Coronary artery (tissue), 2 donors: ENCODE measurements around the gene SLC12A7.
"Not testable (repeated sequence)": the region's sequence is repeated elsewhere in the genome, so short reads cannot be mapped to it uniquely, and the experiment has no call there.

Experiments used
- DNase-seq: peaks from one replicate; pipeline ENCODE4 v3.0.0-alpha.2; 2017; ENCODE audit warnings: low spot score
- H3K27ac ChIP-seq, 2 donors: fragments of 200-600 bp; sonication (generic); one replicate each; pipeline ENCODE4 v1.5.1; 2016 to 2019
- H3K4me3 ChIP-seq: fragments of 200-600 bp; sonication (generic); 2 replicates; pipeline ENCODE4 v1.5.1; 2016; ENCODE audit warnings: mild to moderate bottlenecking, moderate library complexity
- CTCF ChIP-seq: fragments of 200-600 bp; sonication (generic); IDR thresholded peaks from one replicate; pipeline ENCODE4 v1.5.1; 2019; ENCODE audit warnings: antibody characterized with exemption

SLC12A7 gene

DNA sequence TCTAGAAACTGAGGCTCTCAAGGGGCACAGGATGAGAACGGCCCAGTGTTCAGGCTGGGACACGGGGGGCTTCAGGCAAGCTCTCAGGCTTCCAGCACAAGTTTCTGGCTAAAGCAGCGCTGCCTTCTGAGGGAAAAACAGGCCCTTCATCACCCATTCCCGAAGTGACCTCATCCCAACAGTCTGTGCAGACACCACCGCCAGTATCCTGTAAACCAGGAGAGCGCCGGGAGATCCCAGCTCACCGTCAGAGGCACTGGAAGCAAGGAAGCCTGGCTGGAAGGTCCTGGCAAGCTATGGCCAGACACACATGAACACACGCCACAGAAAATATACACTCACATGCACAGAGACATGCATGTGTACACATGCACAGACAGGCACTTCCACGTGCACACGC, 8.8 kb downstream of the SLC12A7 start:
- H3K4me3 ChIP-seq, result peak overlapping the region; percentile 29
- no peak for TF ChIP-seq CTCF
- no peak for DNase-seq
- H3K27ac ChIP-seq, result no peak overlapping the region

DNA sequence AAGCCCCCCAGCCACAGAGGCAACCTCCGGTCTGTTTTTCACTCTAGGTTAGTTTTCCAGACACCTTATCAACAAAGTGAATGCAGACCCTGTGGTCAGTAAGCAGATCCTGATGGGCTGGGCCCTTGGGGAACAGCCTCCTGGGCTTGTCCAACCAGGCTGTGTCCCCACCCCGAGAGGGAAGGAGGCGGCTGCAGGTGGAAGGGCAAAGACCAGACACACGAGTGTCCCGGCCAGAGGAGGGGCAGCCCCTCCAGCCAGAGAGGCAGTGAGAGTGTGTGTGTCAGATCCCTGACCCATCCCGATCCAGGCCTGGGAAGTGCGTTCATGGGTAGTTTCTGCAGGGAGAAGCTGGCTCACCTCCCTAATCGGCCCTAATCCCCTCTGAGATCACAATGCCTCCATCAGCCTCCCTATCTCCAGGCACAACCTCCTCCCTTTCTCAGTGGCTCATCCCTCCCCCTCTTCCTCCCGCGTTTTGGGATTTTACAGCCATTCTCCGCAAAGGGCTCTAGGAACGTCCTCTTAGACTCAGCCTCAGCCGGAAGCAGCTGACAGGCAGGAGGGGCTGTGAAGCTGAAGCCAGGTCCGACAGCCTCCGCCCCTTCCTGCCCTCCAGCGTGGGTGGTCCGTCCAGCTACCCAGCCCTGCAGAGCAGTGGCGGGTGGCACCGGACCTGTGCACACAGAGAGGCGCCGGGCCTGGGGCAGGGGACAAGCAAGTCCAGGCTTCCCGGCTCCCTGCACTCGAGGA, 9.7 kb downstream of the SLC12A7 start:
- DNase-seq, result no peak
- Histone ChIP-seq H3K4me3 (peak overlapping the region; percentile 14), H3K27ac (peak overlapping the region in 1 of 2 donors; percentile 4)

GRCh38 chr5:1100664-1101574, 10.9 kb downstream of the SLC12A7 start:
- no peak for DNase-seq
- no peak for TF ChIP-seq CTCF
- no peak overlapping the region for H3K27ac ChIP-seq
- no peak overlapping the region for H3K4me3 ChIP-seq

More for the DNA sequence above, 9.7 kb downstream of the SLC12A7 start:
- TF ChIP-seq CTCF, result no peak

GRCh38 chr5:1099926-1100663, 11.8 kb downstream of the SLC12A7 start:
- Histone ChIP-seq H3K27ac (no peak overlapping the region), H3K4me3 (no peak overlapping the region)
- no peak for DNase-seq
- TF ChIP-seq CTCF, result no peak

DNA sequence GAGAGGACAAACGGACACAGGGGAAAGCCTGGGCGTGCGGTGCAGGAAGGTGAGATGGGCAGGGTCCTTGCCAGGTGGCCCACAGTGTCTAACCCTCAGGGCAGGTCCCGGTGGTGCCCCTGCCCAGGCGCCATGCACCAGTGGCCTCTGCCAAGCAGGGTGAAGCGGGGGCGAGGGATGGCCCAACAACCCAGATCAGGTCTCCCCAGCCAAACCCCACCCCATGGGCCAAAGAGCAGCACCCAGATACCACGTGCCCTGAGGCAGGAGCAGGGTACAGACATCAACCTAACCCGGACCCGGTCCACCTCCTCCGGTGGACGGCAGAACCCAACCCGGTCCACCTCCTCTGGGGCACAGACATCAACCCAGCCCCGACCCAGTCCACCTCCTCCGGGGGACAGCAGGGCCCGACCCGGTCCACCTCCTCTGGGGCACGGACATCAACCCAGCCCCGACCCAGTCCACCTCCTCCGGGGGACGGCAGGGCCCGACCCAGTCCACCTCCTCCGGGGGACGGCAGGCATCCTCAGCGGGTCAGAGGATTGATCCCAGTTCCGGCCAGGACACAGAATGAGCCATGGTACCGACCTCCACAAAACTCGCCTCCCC, 12.8 kb downstream of the SLC12A7 start:
- Histone ChIP-seq H3K4me3 (no peak overlapping the region), H3K27ac (no peak overlapping the region)
- DNase-seq, result no peak
- TF ChIP-seq CTCF, result no peak

GRCh38 chr5:1097988-1098385, 13.9 kb downstream of the SLC12A7 start:
- H3K4me3 ChIP-seq, DNase-seq, H3K27ac ChIP-seq: not testable (repeated sequence)
